Peyer's patch (tissue), 4 donors: ENCODE results near the gene ANXA10.

Experiments
- POLR2A ChIP-seq, 2 donors: fragments of 450-650 bp; IDR thresholded peaks; one replicate each; pipeline ENCODE4 v1.5.1; 2017; ENCODE audit warnings: antibody characterized with exemption in 2 of 2, mild to moderate bottlenecking in 2 of 2, moderate library complexity in 2 of 2
- TF ChIP-seq, protein P1 (sequence below), 6 experiments: fragments of 450-650 bp in 4 of 6; fragments of 200-600 bp in 2 of 6; sonication (generic) in 1 of 6; IDR thresholded peaks; one replicate each; pipeline ENCODE4 v1.5.1; 2017 to 2019; ENCODE audit warnings: antibody characterized with exemption in 6 of 6, mild to moderate bottlenecking in 3 of 6, moderate library complexity in 1 of 6

DNA sequence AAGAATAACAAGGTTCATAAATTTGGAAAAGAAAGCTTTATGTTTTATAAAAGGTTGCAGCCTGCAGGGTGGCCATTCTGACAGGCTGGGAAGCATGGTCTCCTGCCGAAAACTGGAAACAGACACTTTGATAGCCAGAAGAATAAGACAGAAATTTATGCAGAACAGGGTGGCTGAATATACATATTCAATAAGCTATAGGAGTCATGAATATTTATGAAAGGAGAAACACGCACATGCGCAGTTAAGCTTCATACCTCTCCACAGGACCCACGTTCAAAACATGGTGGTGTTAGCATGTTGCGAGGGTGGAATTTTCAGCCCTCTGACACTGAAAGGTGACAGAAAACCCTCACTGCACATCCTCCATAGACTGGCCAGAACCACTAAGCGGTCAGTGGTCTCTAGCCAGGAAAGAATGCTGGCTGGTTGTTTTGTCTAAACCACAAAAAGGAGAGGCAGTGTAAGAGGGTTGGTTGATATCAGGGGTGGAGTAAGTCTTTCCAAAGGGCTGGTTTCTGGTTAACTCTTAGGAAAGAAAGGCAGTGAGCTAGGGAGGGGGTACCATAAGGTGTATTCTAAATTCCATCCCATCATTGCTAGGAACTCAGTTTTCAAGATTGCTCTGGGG, 58.2 kb downstream of the ANXA10 start:
- TF ChIP-seq, protein P1, sequence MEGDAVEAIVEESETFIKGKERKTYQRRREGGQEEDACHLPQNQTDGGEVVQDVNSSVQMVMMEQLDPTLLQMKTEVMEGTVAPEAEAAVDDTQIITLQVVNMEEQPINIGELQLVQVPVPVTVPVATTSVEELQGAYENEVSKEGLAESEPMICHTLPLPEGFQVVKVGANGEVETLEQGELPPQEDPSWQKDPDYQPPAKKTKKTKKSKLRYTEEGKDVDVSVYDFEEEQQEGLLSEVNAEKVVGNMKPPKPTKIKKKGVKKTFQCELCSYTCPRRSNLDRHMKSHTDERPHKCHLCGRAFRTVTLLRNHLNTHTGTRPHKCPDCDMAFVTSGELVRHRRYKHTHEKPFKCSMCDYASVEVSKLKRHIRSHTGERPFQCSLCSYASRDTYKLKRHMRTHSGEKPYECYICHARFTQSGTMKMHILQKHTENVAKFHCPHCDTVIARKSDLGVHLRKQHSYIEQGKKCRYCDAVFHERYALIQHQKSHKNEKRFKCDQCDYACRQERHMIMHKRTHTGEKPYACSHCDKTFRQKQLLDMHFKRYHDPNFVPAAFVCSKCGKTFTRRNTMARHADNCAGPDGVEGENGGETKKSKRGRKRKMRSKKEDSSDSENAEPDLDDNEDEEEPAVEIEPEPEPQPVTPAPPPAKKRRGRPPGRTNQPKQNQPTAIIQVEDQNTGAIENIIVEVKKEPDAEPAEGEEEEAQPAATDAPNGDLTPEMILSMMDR (IDR thresholded peaks at IDR 0.05) = no peak
- TF ChIP-seq POLR2A (IDR thresholded peaks at IDR 0.05) = no peak
